Breast epithelium (tissue), 3 donors: ENCODE measurements around the gene PRMT6.

Experiments used
- POLR2AphosphoS5 ChIP-seq, 3 donors: sonication (generic); formaldehyde crosslinking; IDR thresholded peaks; one replicate each; pipeline ENCODE4 v1.6.1; 2017; ENCODE audit warnings: antibody characterized with exemption in 3 of 3
- TF ChIP-seq, protein P1 (sequence below), 3 donors: fragments of 450-650 bp; IDR thresholded peaks; one replicate each; pipeline ENCODE4 v1.5.1; 2016 to 2017; ENCODE audit warnings: antibody characterized with exemption in 3 of 3, mild to moderate bottlenecking in 3 of 3, moderate library complexity in 3 of 3

- no peak for TF ChIP-seq POLR2AphosphoS5 (IDR thresholded peaks at IDR 0.05)
- TF ChIP-seq, protein P1, sequence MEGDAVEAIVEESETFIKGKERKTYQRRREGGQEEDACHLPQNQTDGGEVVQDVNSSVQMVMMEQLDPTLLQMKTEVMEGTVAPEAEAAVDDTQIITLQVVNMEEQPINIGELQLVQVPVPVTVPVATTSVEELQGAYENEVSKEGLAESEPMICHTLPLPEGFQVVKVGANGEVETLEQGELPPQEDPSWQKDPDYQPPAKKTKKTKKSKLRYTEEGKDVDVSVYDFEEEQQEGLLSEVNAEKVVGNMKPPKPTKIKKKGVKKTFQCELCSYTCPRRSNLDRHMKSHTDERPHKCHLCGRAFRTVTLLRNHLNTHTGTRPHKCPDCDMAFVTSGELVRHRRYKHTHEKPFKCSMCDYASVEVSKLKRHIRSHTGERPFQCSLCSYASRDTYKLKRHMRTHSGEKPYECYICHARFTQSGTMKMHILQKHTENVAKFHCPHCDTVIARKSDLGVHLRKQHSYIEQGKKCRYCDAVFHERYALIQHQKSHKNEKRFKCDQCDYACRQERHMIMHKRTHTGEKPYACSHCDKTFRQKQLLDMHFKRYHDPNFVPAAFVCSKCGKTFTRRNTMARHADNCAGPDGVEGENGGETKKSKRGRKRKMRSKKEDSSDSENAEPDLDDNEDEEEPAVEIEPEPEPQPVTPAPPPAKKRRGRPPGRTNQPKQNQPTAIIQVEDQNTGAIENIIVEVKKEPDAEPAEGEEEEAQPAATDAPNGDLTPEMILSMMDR (IDR thresholded peaks at IDR 0.05), result no peak
Observed at GRCh38 chr1:107079249-107079648, 22.8 kb downstream of the PRMT6 start.
